K562 (cell line): ENCODE data around the gene ORMDL3. TPM values are rescaled to one million over a fixed set of nuclear protein-coding genes. Genes with fewer than 3 reads are reported as not detected.

Source experiments
- ELF4 ChIP-seq: fragments of 450-650 bp; formaldehyde crosslinking; IDR thresholded peaks from 2 replicates; pipeline ENCODE4 v1.4.0; 2022; ENCODE audit warnings: missing genetic modification characterization
- RB1 ChIP-seq: fragments of 450-650 bp; IDR thresholded peaks from 2 replicates; pipeline ENCODE4 v1.6.1; 2017; ENCODE audit warnings: low read depth, mild to moderate bottlenecking
- TCF3 ChIP-seq: sonication (generic); formaldehyde crosslinking; IDR thresholded peaks from 2 replicates; pipeline ENCODE4 v1.4.0; 2020; ENCODE audit warnings: mild to moderate bottlenecking, missing genetic modification reagents
- ZBTB7A ChIP-seq: IDR thresholded peaks from 2 replicates; pipeline ENCODE4 v1.6.1; 2011; ENCODE audit warnings: low read depth, mild to moderate bottlenecking, low read length, moderate library complexity, borderline replicate concordance; ENCODE audit not compliant: control insufficient read depth
- ZNF431 ChIP-seq: sonication (generic); formaldehyde crosslinking; IDR thresholded peaks from 2 replicates; pipeline ENCODE4 v1.8.0; 2022; ENCODE audit warnings: mild to moderate bottlenecking, missing genetic modification reagents
- polyA plus RNA-seq, 8 experiments: library from polyadenylated mRNA; depleted of rRNA in 4 of 8; stranded (reverse) in 5 of 8; unstranded in 3 of 8; fragments of >200 nt; fragmentation: Nextera tagmentation in 2 of 8; fragmentation: Illumina TruSeq in 1 of 8; extraction: Ambion mirVana in 2 of 8; extraction: Trizol in 1 of 8; gene quantifications; 2 replicates each; pipeline versions ENCODE4 v1.2.1 to v1.2.3, GENCODE V29; 2011 to 2014; ENCODE audit warnings: inconsistent platforms in 1 of 8, missing spikeins in 1 of 8
- total RNA-seq, 7 experiments: library from RNA; depleted of rRNA in 6 of 7; stranded (reverse); fragments of >200 nt in 6 of 7; fragmentation: Illumina TruSeq in 2 of 7; extraction: Trizol in 2 of 7; gene quantifications; 2 replicates each; pipeline versions ENCODE4 v1.2.1 to v1.2.3, GENCODE V29; 2011 to 2021; ENCODE audit warnings: low replicate concordance in 1 of 7
- TF ChIP-seq, protein P1 (sequence below), 3 experiments: IDR thresholded peaks in 2 of 3; conservative IDR thresholded peaks in 1 of 3; 2 replicates each; pipeline ENCODE4 v1.5.1; 2011 to 2012; ENCODE audit warnings: low read length in 3 of 3, mild to moderate bottlenecking in 3 of 3, control low read depth in 2 of 3, improper control_type of control experiment in 1 of 3, inconsistent platforms in 1 of 3, low read depth in 1 of 3, mixed read lengths in 1 of 3, moderate library complexity in 1 of 3; ENCODE audit not compliant: insufficient read depth in 2 of 3
- TF ChIP-seq, protein P2 (sequence below): fragments of 250-450 bp; sonication (Bioruptor Pico); IDR thresholded peaks from 2 replicates; pipeline ENCODE4 v1.4.0; 2020; ENCODE audit warnings: mild to moderate bottlenecking
- TF ChIP-seq, protein P3 (sequence below), 2 experiments: IDR thresholded peaks in 1 of 2; conservative IDR thresholded peaks in 1 of 2; 2 replicates each; pipeline ENCODE4 v1.6.1; 2016; ENCODE audit warnings: low read depth in 2 of 2, mild to moderate bottlenecking in 1 of 2, missing compliant biosample characterization in 1 of 2, missing genetic modification characterization in 1 of 2, moderate library complexity in 1 of 2

The ORMDL3 gene
- total and polyA plus RNA-seq, 9 of the 15 experiments (the other 6 are each of a cell fraction or from before 2014, with no cell fraction given): 2.7 to 57.4 (median 27.1) TPM

DNA sequence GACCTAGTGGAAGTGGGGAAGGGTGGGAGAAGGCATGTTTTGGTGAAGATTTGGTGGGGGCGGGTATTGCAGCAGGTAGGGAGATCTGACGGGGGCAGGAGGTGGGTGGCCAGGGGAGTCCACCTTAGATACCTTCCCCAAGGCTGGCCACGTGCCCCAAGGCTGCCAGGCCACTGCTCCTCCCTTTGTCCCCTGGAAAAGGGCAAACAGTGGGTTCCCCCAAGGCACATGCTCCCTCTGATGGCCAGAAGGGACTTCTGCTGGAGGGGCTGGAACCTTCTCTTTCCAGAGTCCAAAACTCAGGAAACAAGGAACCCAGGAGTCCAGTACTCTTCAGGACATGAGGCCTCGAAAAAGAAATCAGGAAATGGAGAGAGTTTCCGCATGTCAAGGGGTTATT, 47.0 kb upstream of the ORMDL3 start (continued):
- TF ChIP-seq ZBTB7A (no peak), ZNF431 (CRISPR knock-in tag) (no peak), RB1 (no peak), ELF4 (CRISPR knock-in tag) (no peak), TCF3 (CRISPR knock-in tag) (no peak)
- TF ChIP-seq, protein P1, sequence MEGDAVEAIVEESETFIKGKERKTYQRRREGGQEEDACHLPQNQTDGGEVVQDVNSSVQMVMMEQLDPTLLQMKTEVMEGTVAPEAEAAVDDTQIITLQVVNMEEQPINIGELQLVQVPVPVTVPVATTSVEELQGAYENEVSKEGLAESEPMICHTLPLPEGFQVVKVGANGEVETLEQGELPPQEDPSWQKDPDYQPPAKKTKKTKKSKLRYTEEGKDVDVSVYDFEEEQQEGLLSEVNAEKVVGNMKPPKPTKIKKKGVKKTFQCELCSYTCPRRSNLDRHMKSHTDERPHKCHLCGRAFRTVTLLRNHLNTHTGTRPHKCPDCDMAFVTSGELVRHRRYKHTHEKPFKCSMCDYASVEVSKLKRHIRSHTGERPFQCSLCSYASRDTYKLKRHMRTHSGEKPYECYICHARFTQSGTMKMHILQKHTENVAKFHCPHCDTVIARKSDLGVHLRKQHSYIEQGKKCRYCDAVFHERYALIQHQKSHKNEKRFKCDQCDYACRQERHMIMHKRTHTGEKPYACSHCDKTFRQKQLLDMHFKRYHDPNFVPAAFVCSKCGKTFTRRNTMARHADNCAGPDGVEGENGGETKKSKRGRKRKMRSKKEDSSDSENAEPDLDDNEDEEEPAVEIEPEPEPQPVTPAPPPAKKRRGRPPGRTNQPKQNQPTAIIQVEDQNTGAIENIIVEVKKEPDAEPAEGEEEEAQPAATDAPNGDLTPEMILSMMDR (IDR thresholded peaks at IDR 0.05 in 2 of 3, conservative IDR thresholded peaks at IDR 0.05 in 1 of 3; ENCODE audit: insufficient read depth in 2 of 3, low read depth in 1 of 3, low read length in 3 of 3): peak in 2 of 3 experiments; percentile 18 to 36; a peak in 2 of 6 replicates
- TF ChIP-seq, protein P2, sequence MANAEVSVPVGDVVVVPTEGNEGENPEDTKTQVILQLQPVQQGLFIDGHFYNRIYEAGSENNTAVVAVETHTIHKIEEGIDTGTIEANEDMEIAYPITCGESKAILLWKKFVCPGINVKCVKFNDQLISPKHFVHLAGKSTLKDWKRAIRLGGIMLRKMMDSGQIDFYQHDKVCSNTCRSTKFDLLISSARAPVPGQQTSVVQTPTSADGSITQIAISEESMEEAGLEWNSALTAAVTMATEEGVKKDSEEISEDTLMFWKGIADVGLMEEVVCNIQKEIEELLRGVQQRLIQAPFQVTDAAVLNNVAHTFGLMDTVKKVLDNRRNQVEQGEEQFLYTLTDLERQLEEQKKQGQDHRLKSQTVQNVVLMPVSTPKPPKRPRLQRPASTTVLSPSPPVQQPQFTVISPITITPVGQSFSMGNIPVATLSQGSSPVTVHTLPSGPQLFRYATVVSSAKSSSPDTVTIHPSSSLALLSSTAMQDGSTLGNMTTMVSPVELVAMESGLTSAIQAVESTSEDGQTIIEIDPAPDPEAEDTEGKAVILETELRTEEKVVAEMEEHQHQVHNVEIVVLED (CRISPR knock-in tag): no peak
- TF ChIP-seq, protein P3, sequence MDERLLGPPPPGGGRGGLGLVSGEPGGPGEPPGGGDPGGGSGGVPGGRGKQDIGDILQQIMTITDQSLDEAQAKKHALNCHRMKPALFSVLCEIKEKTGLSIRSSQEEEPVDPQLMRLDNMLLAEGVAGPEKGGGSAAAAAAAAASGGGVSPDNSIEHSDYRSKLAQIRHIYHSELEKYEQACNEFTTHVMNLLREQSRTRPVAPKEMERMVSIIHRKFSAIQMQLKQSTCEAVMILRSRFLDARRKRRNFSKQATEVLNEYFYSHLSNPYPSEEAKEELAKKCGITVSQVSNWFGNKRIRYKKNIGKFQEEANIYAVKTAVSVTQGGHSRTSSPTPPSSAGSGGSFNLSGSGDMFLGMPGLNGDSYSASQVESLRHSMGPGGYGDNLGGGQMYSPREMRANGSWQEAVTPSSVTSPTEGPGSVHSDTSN (CRISPR knock-in tag; IDR thresholded peaks at IDR 0.05; ENCODE audit: low read depth): no peak
- TF ChIP-seq, protein P3 (tag; conservative IDR thresholded peaks at IDR 0.05; ENCODE audit: low read depth): no peak
